Effector CD4-positive, alpha-beta T cell (primary cell): Measurements from ENCODE around the gene CD4.
"Not testable (repeated sequence)": the region's sequence is repeated elsewhere in the genome, so short reads cannot be mapped to it uniquely, and the experiment has no call there.

Source experiments
- DNase-seq: peaks from one replicate; pipeline ENCODE4 v3.0.0-alpha.2; 2020
- total RNA-seq: gene quantifications from one replicate; lab custom pipeline; 2026; lab: John Stamatoyannopoulos, UW

Gene CD4
- total RNA-seq = 202 reads per million, percentile 92 among the genes with 10 or more reads in this experiment

DNA sequence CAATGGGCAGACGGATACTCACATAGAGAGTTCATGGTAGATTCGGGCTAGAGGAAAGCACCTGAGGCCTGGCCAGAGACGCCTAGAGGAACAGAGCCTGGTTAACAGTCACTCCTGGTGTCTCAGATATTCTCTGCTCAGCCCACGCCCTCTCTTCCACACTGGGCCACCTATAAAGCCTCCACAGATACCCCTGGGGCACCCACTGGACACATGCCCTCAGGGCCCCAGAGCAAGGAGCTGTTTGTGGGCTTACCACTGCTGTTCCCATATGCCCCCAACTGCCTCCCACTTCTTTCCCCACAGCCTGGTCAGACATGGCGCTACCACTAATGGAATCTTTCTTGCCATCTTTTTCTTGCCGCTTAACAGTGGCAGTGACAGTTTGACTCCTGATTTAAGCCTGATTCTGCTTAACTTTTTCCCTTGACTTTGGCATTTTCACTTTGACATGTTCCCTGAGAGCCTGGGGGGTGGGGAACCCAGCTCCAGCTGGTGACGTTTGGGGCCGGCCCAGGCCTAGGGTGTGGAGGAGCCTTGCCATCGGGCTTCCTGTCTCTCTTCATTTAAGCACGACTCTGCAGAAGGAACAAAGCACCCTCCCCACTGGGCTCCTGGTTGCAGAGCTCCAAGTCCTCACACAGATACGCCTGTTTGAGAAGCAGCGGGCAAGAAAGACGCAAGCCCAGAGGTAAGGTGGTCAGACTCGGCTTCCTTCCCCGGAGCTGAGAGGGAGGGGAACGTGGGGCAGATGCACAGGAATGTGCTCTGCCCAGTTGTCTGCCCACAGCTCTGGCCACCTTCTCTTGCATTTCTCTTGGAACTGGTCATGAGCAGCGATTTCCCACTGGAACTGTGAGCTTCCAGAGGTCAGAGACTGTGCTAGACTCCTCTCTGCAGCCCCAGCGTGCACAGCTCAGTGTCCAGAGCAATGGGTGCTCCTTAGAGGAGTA is at the start of gene CD4:
TSS of gene CD4 (plus strand) at position 557 of the 953 bp plus-strand sequence. CDS start 10,611 bp downstream, outside the sequence.
- DNase-seq = peak; percentile 51

DNA sequence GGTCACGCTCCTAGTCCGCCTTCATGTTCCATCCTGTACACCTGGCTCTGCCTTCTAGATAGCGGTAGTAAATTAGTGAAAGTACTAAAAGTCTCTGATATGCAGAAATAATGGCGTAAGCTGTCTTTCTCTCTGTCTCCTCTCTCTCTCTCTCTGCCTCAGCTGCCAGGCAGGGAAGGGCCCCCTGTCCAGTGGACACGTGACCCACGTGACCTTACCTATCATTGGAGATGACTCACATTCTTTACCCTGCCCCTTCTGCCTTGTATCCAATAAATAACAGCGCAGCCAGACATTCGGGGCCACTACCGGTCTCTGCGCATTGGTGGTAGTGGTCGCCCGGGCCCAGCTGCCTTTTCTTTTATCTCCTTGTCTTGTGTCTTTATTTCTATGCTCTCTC is 47.2 kb upstream of the CD4 start:
- not testable (repeated sequence) for DNase-seq

DNA sequence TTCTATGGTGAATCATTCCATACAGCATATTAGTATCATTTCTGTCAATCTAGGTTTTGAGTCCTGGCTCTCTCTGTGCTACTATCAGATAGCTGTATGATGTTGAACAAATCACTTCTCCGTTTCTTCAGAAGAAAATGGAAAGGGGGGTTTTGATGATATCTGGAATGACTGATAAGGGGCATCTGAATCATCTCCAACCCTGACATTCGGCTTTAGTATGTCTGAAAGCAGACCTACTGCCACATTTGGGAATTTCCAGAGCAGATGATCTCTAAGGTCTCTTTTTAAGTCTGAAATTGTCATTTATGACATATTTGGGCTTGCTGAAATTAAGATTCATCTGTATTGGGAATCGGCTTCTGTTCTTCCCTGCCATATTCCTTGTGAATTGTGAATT is 46.5 kb upstream of the CD4 start:
- DNase-seq = no peak

DNA sequence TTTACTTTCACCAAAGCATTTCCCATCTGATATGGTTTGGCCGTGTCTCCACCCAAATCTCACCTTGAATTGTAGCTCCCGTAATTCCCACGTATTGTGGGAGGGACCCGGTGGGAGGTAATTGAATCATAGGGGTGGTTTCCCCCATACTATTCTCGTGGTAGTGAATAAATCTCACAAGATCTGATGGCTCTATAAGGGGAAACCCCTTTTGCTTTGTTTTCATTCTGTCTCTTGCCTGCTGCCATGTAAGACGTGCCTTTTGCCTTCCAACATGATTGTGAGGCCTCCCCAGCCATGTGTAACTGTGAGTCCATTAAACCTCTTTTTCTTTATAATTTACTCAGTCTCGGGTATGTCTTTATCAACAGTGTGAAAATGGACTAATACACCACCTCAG is 46.0 kb upstream of the CD4 start:
- DNase-seq = not testable (repeated sequence)

DNA sequence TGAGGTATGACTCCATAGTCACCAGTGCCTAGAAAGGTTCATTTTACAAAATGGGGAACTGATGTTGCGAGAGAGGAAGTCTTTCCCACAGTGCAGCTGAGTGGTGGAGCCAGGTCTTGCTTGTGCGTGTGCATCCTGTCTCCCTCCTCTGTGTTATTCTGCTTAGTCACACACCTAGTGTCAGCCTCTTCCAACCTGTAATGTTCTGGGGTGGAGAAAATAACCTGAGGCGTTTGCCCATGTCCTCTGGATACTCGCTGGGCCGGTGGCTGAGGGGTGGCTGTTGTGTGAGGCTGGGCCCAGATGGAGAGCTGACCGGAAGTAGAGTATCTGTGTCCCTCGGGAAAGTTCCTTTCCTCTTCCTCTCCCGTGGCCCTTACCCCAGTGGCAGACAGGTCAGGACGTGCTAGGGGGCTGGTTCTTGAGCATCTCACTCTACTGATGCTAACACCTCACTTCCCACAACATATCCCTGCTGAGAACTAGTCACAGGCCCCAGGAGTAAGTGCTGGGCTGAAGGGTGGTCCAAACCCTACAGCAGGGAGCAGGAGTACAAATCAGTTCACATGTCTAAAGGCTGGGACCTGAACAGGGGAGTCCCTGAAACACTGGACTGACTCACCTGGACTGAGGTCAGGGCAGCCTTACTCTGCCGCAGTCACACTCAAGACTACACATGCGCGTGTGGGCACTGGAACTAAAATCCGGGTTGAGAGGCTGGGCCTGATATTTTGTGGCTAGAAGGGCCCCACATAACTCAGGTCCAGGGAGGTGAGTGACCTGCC is 43.4 kb upstream of the CD4 start:
- DNase-seq = no peak

DNA sequence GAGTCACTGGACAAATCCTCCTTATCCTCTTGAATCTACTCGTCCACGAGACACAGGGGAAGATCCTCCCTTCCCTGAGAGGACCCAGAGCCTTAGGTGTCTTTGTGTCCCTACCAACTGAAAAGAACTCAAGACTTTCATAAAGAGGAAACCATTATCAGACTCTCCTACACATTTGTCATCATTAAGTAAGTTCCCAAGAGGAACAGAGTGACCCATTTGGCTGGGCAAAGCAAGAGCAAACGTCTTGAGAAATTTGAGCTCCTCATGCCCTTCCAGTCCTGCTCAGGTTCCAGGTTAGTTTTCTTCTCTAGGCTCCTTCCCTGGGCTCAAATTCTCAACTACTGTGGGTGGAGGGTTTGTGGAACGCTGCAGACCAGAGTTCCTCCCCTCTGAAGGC is 42.1 kb upstream of the CD4 start:
- DNase-seq = no peak

DNA sequence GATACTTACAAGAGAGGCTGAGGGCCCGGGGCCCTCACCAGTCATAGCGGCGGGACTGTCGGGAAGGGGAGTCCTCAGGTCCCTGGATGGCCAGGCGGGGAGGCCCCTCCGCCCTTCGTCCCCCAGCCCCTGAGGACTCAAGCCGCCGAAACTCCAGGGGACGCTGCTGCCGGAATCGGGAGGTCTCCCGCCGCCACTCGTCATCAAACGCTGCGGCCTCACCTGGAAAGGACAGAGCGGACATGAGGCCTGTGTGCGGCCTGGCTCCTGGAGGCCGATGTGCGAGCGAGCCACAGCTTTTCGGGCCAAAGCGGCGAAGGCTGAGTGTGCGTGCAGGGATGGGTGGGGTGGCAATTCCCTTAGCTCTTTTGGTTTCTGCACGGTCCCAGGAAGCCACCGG is 40.6 kb upstream of the CD4 start:
- no peak for DNase-seq

DNA sequence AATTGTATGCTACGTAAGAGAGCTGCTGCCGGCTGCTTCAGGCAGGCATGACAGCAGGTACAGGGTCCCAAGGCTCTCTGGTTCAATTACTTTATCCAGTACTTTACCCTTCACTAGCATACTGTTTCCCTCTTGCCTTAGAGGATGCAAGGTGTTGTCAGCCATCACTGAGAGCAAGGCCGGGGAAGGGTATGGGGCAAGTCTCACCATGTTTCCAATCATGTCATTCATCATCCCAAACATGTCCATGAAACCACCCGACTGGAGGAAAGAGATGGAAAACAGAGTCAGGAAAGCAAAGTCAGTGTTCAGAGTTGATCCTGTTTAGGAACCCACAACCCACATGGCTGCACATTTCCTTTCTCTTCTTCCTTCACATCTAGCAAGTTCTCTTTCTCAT is 38.8 kb upstream of the CD4 start:
- no peak for DNase-seq

DNA sequence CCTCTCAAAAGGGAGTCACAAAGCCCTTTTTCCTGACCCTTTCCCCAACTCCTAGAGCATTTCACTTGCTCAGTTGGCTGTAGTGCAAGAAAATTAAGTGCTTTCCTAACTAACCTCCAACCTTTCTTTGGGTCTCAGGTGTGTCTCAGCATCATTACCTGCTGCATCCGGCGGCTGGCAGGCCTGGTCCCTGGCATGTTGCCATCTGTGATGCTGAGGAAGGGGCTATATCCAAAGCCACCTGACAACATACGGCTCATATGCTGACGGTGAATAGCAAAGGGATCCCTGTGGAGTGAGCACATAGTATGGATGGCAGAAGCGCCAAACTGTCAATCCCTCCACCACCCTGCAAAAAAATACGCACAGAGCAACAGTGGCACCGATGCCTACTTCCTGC is 37.6 kb upstream of the CD4 start:
- DNase-seq = no peak

DNA sequence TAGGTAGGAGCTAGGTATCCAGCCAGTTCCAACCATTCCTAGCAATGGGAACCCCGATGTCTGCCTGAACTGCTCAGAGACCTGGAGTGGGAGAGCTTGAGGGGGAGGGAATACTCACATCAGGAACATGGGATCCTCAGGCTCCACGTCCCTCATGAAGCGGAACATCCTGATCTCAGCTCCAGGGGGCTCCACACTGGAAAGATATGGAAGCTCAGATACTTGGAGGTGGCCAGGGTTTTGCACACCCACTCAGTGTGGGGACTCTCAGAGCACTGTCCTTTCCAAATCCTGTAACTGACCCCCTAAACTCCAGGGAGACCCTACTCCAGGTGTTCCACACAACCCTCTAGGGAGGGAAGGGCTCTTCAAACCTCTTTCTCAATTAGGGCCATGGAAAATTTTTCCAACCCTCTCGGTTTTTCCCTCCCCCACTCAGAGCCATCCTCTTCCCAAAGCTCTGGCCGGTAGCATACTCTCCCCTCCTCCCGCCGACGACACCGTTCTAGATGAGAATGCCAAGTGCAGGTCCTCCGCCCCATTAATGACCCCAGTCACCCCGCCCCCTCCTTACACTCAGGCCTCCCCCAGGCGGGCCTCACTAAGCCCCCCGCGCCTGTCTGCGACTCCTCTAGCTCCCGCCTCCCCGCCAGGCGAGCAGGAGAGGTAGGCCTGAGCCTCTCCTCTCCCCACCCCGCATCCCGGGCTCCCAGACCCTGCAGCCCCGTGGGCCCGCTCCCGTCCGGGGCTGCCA is 37.0 kb upstream of the CD4 start:
- peak; percentile 18 for DNase-seq

DNA sequence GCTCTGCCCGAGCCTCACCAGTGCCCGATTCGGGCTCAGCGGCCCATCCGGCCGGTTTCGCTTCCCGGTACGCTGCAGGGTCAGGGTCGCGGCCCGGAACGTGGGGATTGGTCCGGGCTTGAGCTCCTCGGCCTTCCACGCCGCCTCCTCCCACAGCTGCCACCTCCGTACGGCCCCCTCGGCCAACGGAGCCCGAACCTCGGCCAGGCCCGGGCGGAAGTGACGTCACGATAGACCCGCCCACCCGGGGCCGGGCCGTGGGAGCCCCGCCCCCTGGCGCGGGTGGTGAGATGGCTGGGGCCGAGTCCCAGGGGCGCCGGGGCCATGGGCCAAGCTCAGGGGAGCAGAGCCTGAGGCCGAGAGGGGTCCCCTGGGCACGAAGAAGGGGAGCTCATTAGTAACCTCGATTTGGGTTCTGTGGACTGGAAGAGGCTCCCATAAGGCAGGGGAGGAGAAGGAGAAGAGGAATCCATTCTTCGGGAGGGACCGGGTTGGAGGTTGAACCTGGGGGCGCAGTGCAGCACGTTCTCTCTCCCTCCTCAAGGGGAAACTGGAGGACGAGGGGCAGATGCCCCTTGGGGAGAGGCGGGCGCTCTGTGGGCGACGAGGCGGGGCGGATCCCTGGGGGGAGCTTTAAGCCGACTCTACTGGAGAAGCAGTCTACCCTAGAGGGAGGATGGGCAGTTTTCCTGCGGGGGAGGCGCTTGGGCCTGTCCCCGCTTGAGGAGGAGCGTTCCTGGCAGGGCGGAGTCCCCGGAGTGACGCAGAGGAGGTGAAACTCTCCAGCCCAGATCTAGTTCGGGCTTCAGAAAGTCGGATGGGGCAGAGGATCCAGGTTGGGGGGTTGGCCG is 36.2 kb upstream of the CD4 start, which contains the start of gene MLF2:
TSS of gene MLF2 (minus strand) at position 221 of the 851 bp plus-strand sequence. CDS start 807 bp downstream, outside the sequence.
- peak; percentile 93 for DNase-seq

DNA sequence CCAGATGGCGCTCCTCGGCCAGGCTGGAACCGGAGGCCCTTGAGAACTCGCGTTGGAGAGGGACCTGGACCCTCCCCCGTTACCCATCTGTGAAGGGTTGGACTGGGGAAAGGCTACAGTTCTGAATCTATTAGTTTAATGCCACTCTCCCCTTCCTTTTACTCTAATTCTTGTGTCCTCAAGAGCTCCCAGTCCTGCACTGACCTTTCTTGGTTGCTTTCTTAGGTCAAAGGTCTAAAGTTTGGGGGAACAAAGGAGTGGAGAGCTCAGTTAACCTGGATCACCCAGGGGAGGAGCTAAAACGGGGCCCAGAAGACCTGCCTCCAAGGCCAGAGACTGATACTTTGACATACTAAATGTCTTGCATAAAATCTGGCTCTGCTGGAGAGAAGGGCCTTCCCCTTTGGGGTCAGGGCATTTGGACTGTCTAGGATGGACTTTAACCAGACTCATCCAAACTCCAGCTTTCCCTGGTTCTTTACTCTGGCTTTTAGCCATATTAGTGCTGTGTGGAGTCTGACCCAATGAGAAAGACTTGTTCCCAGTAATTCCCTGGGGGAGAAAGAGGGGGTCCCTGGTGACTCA is 35.5 kb upstream of the CD4 start:
- no peak for DNase-seq

DNA sequence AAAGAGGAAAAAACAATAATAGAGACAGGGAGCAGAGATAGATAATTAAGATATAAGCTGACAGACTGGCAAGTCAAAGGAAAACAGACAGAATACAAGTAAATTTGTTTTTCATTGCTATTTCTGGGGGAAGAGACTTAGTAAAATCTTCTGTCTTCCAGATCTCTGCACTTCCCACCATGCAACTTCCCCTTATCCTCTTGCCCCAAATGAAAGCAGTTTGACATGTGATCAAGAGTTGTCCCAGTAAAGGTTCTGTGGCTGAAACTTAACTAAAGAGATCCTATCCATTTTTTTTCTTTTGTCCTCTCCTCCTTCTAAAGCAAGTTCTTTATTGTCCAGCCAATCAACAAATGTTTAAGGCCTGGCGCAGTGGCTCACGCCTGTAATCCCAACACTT is 34.9 kb upstream of the CD4 start:
- no peak for DNase-seq

DNA sequence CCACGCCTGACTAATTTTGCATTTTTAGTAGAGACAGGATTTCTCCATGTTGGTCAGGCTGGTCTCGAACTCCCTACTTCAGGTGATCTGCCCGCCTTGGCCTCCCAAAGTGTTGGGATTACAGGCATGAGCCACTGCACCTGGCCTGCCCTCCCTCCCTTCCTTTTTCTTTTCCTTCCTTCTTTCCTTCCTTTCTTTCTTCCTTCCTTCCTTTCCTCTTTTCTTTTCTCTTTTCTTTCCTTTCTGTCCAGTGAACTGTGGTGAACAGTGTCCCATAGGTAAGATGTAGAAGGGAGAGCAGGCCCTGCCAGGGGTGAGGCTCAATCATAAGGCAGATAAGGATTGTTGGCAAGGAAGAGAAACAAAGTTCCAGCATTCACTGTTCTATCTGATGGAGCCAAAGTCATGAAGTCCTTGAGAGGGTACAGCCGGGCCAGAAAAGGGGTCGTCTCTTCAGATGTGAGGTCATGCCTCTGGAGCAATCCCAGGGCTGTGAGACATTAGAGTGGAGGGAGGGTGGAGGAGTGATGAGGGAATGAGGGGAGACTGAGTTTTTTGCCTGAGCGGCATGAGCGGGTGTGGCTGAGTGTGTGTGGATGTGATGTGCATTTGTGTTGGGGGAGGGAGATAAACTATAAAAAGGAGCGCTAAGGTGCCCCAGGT is 32.2 kb upstream of the CD4 start:
- no peak for DNase-seq

DNA sequence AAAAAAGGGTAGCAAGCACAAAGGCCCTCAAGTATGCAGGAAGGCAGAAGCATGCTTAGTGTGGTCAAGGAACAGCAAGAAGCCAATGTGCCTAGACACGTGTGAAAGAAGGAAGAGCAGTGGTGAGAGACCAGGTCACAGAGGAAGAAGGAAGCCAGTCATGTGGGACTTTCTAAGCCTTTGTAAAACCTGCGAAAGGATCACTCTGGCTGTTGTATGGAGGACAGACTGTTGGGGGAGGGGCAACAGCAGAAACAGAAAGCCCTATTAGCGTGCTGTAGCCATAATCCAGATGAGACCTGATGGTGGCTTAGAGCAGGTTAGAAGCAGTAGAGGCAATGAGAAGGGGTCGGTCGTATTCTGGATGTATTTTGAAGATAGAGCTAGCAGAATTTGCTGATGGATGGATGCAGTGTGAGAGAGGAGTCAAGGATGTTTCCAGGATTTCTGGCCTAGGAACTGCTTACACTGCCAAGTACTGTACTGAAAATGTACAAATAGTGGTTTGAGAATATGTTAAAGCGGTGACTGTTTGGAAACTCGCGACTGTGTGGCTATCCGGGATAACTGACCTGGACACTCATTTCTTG is 30.7 kb upstream of the CD4 start:
- no peak for DNase-seq

DNA sequence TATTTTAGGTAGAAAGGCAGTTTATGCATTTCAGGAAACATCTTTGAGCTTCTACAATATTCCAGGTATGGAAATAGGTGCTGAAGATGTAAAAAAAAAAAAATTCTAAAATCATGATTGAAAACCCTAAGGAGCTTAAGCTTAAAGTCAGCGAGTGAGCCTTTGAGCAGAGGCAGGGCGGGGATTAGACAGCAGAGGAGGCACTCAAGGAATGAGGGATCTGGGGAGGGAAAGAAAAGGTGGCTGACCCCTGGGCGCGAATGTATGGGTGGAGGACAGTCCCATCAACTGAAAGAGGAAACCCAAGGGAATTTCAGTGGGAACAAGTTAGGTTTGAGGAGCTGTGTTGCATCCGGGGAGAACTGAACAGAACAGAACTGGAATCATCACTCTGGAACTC is 29.6 kb upstream of the CD4 start:
- no peak for DNase-seq

DNA sequence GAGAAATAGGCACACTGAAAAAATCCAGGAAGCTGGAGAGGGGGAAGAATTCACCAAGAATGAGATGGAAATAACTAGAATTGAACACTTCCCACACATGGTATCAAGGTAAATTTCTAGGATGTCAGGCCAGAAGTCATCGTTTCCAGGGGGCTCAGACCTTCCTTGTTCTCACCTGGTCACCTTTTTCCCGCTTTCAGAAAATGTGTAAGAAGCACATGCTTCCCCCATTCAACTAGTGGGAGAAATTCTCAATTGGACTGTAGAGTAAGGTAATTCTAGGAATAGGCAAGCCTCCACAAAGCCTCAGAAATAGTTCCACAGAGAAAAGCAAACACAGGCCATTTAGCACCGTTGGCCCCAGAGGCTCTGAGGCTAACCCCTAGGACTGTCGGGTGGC is 25.9 kb upstream of the CD4 start:
- no peak for DNase-seq

DNA sequence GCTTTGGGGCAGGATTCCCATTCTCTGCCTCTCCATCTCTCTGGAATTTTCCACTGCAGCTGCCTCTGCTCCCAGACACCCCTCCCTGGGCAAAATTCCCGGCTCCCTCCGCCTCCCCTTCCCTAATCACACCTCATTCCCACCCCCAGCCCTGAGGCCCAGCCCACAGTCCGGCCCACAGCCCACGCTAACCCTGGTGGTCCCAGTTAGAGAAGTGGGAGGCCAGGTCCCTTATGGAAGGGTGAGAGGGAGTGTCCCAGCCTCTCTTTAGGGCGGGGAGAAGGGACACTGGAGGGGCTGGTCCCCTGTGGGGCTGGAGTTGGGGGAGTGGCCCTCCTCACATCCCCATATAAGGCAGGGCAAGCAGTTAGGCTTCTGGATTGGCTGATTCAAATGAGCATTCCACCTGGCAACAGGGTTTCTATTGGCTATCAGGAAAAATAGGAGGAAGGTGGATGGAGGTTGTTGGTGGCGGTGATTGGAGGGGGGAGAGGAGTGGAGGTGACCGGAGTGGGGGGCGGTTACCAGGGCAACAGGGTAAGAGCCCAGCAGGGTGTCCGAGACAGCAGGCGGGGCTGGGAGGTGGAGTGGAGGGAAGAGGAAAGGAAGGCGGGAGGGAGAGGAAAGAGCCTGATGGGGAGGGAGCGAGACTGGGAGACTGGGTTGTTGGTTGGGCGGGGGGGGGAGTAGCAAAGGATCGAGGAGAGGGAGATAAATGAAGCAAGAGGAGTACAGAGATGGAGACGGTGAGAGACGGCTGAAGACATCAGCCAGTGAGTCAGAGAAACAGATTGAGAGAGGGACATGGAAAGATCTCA is 25.1 kb upstream of the CD4 start:
- DNase-seq = peak; percentile 34

DNA sequence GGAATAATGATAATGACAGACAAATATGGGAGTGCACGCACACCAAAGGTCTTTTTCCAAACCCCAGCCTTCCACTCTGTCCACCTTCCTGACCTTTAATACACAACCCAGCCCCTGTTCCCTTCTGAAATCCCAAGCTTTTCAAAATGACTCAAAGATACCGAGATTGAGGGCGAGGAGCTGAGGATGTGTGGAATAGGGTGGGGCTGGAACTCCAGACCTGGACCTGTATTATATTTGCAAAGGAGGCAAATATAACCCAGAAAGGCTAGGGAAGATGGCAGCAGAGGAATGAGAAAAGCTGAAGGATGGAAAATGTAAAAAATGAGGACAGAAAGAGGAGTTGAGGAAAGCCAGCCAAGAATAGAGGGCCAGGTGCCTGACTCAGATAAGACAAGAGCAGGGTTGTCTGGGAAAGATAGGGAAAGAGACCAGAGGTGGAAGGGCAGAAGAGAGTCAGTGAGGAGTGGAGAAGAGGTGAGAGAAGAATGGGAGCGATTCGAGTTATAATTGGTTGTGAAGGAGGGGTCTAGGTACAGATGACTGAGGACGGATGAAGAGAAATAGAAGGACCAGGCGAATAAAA is 24.2 kb upstream of the CD4 start:
- DNase-seq = no peak
